Kidney (tissue), 14 donors: Measurements from ENCODE around the gene ELMO2. TPM values are rescaled to one million over a fixed set of nuclear protein-coding genes. Genes with fewer than 3 reads are reported as not detected.
A peak's percentile ranks its signal among the peaks of the same experiment; 100 is the strongest.

Source experiments
- DNase-seq, 5 donors: peaks; one replicate each; pipeline ENCODE4 v3.0.0-alpha.2; 2013 to 2020
- FAIRE-seq: peaks from 2 replicates; lab custom pipeline; 2012; peaks lifted over from hg19 to GRCh38; lab: Jason Lieb, UNC
- H3K27ac ChIP-seq, 2 donors: one replicate each; pipeline ENCODE4 v1.7.0; 2013; ENCODE audit warnings: low read depth in 2 of 2, low read length in 2 of 2, inconsistent platforms in 1 of 2
- H3K27me3 ChIP-seq: one replicate; pipeline ENCODE4 v1.7.1; 2013; ENCODE audit warnings: low read length, inconsistent platforms; ENCODE audit not compliant: control insufficient read depth, insufficient read depth
- H3K36me3 ChIP-seq, 3 donors: one replicate each; pipeline versions ENCODE4 v1.7.0 to v1.7.1; 2013; ENCODE audit warnings: low read length in 3 of 3, control low read depth in 1 of 3, inconsistent platforms in 1 of 3; ENCODE audit not compliant: insufficient read depth in 3 of 3, control insufficient read depth in 2 of 3
- H3K4me1 ChIP-seq, 3 donors: one replicate each; pipeline versions ENCODE4 v1.7.0 to v1.7.1; 2013; ENCODE audit warnings: low read length in 3 of 3, inconsistent platforms in 1 of 3, low read depth in 1 of 3; ENCODE audit not compliant: control insufficient read depth in 2 of 3, insufficient read depth in 2 of 3
- H3K4me3 ChIP-seq, 3 donors: one replicate each; pipeline versions ENCODE4 v1.7.0 to v1.8.1; 2013; ENCODE audit warnings: low read length in 3 of 3, control low read depth in 1 of 3, inconsistent platforms in 1 of 3
- H3K9ac ChIP-seq, 3 donors: one replicate each; pipeline versions ENCODE4 v1.7.0 to v1.7.1; 2013; ENCODE audit warnings: low read length in 3 of 3, control low read depth in 1 of 3, inconsistent platforms in 1 of 3
- H3K9me3 ChIP-seq, 3 donors: one replicate each; pipeline versions ENCODE4 v1.7.0 to v1.7.1; 2013; ENCODE audit warnings: low read length in 3 of 3, control low read depth in 1 of 3, inconsistent platforms in 1 of 3; ENCODE audit not compliant: control insufficient read depth in 2 of 3, insufficient read depth in 1 of 3
- intact Hi-C: fragments of 100-400 bp; cut with DNase I; formaldehyde crosslinking; loops from one replicate; pipeline ENCODE4 v1.11.1; 2022
- polyA plus RNA-seq: library from polyadenylated mRNA; stranded (reverse); fragments of 350-450 nt; fragmentation: Illumina TruSeq; extraction: RNeasy Lipid Tissue Mini Kit (QIAGEN cat#74804); gene quantifications from one replicate; pipeline ENCODE4 v1.2.3, GENCODE V29; 2014; ENCODE audit warnings: low read depth, low replicate concordance; ENCODE audit not compliant: insufficient read depth
- total RNA-seq: library from RNA; stranded (reverse); fragmentation: NEBNext Ultra II Directional; extraction: Animal tissue kit (Norgen Biotek cat#: 25700); gene quantifications from one replicate; pipeline ENCODE4 v1.2.1, GENCODE V29; 2021
- TF ChIP-seq, protein P1 (sequence below): IDR thresholded peaks from 3 replicates; pipeline ENCODE4 v1.5.1; 2012; ENCODE audit warnings: mild to moderate bottlenecking, moderate library complexity, borderline replicate concordance; ENCODE audit not compliant: insufficient read depth; ENCODE audit errors: extremely low read depth
- donor health status: control.
- donor health status: control.
- donor health status: control.
- donor health status: control.
- donor health status: control.
- donor health status: DM: yes; HTN: yes; CAD: no.
- donor health status: Normal renal cell carcinoma (clear cell type).

The ELMO2 gene
- total and polyA plus RNA-seq, 2 donors from 2014 or later: 21.0 to 43.0 TPM

- Histone ChIP-seq H3K4me3 (no peak overlapping the region), H3K4me1 (no peaks in the 10 kb centered on the region), H3K36me3 (no peaks in the 10 kb centered on the region), H3K27ac (no peak overlapping the region), H3K27me3 (no peaks in the 10 kb centered on the region), H3K9ac (no peak overlapping the region), H3K9me3 (no peaks in the 10 kb centered on the region)
- FAIRE-seq (no peak), DNase-seq (no peak)
- TF ChIP-seq, protein P1, sequence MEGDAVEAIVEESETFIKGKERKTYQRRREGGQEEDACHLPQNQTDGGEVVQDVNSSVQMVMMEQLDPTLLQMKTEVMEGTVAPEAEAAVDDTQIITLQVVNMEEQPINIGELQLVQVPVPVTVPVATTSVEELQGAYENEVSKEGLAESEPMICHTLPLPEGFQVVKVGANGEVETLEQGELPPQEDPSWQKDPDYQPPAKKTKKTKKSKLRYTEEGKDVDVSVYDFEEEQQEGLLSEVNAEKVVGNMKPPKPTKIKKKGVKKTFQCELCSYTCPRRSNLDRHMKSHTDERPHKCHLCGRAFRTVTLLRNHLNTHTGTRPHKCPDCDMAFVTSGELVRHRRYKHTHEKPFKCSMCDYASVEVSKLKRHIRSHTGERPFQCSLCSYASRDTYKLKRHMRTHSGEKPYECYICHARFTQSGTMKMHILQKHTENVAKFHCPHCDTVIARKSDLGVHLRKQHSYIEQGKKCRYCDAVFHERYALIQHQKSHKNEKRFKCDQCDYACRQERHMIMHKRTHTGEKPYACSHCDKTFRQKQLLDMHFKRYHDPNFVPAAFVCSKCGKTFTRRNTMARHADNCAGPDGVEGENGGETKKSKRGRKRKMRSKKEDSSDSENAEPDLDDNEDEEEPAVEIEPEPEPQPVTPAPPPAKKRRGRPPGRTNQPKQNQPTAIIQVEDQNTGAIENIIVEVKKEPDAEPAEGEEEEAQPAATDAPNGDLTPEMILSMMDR: no peak
- intact Hi-C loops: no loop called here
Measured at GRCh38 chr20:46416839-46417238, 10.4 kb upstream of the ELMO2 start.

GRCh38 chr20:46416421-46416820, 10.0 kb upstream of the ELMO2 start:
- H3K27me3 ChIP-seq: no peaks in the 10 kb centered on the region
- no peaks in the 10 kb centered on the region for H3K4me1 ChIP-seq
- no peak overlapping the region for H3K9ac ChIP-seq
- H3K27ac ChIP-seq: no peak overlapping the region
- DNase-seq: peak in 1 of 5 donors; percentile 38
- intact Hi-C loops: no loop called here
- TF ChIP-seq, protein P1: no peak
- H3K36me3 ChIP-seq: no peaks in the 10 kb centered on the region
- H3K4me3 ChIP-seq: no peak overlapping the region
- H3K9me3 ChIP-seq: no peaks in the 10 kb centered on the region
- FAIRE-seq: no peak

DNA sequence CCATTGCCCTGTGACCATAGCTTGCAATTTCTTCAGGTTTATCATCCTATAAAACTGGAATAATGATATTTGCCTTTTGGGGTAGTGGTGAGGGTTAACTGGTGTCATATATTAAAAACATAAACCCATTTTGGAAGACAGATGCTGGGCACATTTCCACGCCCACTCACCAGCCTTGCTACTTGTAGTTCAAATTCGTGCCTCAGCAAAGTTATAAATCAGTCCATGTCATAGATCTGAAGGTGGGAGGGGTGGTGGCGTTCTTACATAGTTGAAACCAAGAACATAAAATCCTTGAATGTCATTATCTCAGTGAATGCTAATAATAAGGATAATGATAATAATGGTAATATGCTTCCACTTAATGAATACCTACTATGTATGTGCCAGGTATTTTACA, 9.4 kb upstream of the ELMO2 start:
- Histone ChIP-seq H3K9me3 (no peaks in the 10 kb centered on the region), H3K4me1 (peaks cover 0 to 1% (median 0%) of the 10 kb centered on the region in 3 donors), H3K4me3 (no peak overlapping the region), H3K36me3 (no peaks in the 10 kb centered on the region), H3K27ac (no peak overlapping the region), H3K9ac (no peak overlapping the region), H3K27me3 (no peaks in the 10 kb centered on the region)
- no peak for FAIRE-seq
- DNase-seq: no peak
- TF ChIP-seq, protein P1: no peak
- intact Hi-C loops: no loop called here

DNA sequence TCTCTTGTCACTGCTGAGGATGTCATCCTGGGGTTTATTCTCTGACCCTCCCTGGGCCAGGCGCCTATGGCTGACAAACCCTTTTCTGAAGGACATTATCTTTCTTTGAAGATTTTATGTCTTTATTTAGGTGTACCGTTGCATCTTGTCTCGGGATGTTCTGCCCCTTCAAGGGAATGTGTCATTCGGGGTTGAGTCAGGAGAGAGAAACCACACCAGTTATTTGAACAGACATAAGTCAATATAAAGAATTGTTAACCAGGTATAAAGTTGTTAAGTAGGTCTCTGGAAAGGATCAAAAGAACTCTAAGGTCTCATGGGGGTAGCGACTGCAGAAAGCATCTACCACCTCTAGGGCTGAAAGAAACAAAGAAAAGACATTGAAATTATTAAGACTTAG, 8.2 kb upstream of the ELMO2 start:
- TF ChIP-seq, protein P1: no peak
- H3K27ac ChIP-seq: no peak overlapping the region
- H3K9me3 ChIP-seq: no peaks in the 10 kb centered on the region
- H3K36me3 ChIP-seq: no peaks in the 10 kb centered on the region
- intact Hi-C loops: no loop called here
- no peaks in the 10 kb centered on the region for H3K27me3 ChIP-seq
- FAIRE-seq: no peak
- no peak overlapping the region for H3K4me3 ChIP-seq
- no peak for DNase-seq
- H3K4me1 ChIP-seq: peaks cover 0 to 6% (median 0%) of the 10 kb centered on the region in 3 donors
- no peak overlapping the region for H3K9ac ChIP-seq
